ENCODE results near the gene TLE3. TPM values are rescaled to one million over a fixed set of nuclear protein-coding genes. Genes with fewer than 3 reads are reported as not detected.

The TLE3 gene
- total and polyA plus RNA-seq, 2 of the 13 experiments (the other 11 are each of a cell fraction or from before 2014, with no cell fraction given), result 11.9 to 13.8 TPM

GRCh38 chr15:70078578-70079417 is 18.9 kb downstream of the TLE3 start (continued):
- TF ChIP-seq ZBTB40 (IDR thresholded peaks at IDR 0.05), result no peak
- TF ChIP-seq ZBTB40 (CRISPR knock-in tag; IDR thresholded peaks at IDR 0.05), result 0 out of 2 replicates have a peak, but pooled peaks have one; percentile 56
- TF ChIP-seq KLF16 (CRISPR knock-in tag; IDR thresholded peaks at IDR 0.05), result peak in 1 of 2 experiments; percentile 68; a peak in 1 of 4 replicates
- peak; percentile 97 for TF ChIP-seq ZNF318 (CRISPR knock-in tag; IDR thresholded peaks at IDR 0.05)
- TF ChIP-seq ZNF749 (CRISPR knock-in tag; IDR thresholded peaks at IDR 0.05; ENCODE audit: borderline replicate concordance), result no peak; the same call in 1 of the 2 replicates
